Measurements from ENCODE around the gene NDUFB7.
A peak's percentile ranks its signal among the peaks of the same experiment; 100 is the strongest.
"Not testable (repeated sequence)": the region's sequence is repeated elsewhere in the genome, so short reads cannot be mapped to it uniquely, and the experiment has no call there.

Gene NDUFB7

DNA sequence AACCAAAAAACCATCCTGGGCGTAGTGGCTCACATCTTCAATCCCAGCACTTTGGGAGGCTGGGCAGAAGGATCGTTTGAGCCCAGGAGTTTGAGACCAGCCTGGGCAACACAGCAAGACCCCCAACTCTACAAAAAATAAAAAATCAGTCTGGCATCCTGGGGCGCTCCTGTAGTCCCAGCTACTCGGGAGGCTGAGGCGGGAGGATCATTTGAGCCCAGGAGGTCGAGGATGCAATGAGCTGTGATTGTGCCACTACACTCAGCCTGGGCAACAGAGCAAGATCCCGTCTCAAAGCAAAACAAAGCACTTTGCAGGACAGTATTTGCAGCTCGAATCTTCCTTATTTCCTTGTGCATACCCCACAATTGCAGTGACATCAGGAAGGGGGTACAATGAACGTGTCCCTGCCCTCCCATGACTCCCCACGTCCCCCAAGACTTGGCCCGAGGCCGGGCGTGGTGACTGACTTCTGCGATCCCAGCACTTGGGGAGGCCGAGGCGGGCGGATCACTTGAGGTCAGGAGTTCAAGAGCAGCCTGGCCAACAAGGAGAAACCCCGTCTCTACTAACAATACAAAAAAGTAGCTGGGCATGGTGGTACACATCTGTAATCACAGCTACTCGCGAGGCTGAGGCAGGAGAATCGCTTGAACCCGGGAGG, 870 bp downstream of the NDUFB7 start:
- no peak for DNase-seq (ENCODE audit: low spot score)

DNA sequence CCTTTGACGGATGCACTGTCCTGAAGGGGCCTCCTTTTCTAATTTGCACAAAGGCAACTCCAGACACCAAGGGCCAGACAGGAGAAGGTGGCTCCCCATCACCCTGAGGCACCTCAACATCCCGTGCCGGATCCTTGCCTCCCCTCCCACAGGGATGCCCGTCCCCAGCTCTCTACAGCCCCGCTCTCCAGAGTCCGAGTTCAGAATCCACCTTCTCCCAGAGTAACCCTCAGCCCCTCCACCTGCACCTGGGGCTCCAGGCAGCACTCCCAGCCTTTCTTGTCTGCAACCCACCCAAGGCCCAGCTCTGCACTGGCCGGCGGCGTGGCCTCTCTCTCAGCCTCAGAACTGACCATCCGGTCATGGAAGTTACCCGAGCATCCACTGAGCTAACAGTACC, 4.8 kb downstream of the NDUFB7 start:
- no peak for DNase-seq (ENCODE audit: low spot score)

DNA sequence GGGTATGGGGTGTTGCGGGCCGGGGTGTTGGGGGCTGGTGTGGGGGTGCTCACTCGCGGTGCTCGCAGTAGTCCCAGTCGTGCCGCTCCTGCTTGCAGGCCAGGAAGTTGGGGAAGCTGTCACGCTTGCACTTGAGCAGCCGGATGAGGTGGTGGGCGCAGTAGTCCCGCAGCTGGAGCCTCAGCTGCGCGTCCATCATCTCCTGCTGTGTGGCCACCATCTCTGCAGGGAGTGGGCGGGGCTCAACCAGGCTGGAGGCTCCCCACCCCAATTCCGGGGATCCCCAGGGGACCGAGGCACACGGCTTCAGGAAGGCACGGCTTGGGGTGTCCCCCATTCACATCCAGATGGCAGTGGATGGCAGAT, 5.2 kb downstream of the NDUFB7 start:
- no peak for DNase-seq (ENCODE audit: low spot score)

DNA sequence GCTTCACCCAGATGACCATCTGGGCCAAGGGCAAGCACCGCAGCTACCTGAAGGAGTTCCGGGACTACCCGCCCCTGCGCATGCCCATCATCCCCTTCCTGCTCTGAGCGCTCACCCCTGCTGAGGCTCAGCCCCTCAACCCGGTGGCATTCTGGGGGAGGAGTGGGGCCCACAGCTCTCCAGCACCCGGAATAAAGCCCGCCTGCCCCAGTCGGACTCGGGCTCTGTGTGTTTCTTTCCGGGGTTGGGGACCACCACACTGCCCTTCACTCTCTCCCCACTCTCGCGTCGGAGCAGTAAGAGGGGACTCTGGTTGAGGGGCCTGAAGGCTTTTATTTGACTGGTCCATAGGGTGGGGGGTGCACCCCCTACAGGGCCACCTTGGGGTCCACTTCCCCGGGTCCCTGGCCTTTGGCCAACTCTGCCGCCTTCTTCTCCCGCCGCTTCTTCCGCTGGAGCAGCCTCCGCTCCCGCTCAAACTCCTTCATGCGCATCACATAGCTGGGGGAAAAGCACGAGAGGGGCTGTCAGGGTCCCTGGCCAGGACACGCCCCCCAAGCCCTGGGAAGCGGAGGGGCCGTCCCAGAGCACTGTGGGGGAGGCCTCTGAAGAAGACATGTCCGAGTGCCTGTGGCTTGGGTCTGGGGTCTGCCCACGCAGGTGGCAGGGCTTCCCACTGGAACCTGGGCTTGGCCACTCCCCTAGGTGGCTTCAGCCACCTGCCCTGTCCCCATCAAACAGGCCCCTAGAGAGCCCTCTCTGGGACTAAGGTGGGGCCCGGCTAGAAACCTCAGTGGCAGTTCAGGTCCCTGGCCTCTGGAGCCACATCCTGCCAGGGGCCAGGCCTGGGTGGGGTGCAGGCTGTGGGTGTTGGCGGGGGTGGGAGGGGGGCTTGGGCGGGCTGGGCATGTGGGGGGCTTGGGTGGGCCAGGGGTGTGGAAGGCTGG, 5.8 kb downstream of the NDUFB7 start:
- DNase-seq (ENCODE audit: low spot score): no peak

DNA sequence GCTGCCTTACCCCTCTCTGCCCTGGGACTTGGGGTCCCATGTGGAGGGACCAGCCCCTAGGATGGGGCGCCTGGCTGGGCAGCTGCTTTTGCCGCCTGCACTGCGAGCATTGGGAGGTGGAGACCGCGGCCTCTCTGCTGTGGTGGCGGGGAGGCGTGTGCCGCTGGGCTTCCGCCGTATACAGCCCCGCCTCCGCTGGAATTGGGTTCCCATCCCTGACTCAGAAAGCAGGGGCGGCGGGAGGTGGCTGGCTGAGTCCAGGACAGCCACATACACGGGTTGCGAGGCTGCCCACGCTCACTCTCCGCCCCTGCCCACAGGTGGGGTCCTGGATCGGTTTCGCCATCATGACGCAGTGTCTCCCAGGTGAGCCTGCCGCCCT, 6.6 kb downstream of the NDUFB7 start:
- DNase-seq (ENCODE audit: low spot score): no peak

DNA sequence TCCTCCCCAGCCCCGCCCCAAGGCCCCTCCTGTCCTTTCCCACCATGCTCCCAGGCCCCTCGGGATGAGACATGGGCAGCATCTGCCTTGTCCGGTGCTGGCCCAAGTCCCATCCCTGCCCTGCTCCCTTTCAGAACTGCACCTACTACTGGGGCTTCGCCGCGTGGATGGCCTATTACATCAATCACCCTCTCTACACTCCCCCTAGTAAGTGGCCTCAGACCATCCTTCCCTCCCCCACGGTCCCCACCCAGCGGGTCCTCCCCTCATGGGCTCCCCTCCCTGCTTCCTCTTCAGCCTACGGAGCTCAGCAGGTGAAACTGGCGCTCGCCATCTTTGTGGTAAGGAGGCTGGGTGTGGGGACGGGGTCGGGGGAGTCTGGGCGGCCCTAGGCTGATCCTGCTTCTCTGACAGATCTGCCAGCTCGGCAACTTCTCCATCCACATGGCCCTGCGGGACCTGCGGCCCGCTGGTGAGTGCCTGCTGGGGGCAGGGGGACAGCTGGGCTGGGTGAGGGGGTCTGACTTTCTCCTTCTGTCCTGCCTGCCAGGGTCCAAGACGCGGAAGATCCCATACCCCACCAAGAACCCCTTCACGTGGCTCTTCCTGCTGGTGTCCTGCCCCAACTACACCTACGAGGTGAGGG, 7.1 kb downstream of the NDUFB7 start:
- DNase-seq (ENCODE audit: low spot score): not testable (repeated sequence)

DNA sequence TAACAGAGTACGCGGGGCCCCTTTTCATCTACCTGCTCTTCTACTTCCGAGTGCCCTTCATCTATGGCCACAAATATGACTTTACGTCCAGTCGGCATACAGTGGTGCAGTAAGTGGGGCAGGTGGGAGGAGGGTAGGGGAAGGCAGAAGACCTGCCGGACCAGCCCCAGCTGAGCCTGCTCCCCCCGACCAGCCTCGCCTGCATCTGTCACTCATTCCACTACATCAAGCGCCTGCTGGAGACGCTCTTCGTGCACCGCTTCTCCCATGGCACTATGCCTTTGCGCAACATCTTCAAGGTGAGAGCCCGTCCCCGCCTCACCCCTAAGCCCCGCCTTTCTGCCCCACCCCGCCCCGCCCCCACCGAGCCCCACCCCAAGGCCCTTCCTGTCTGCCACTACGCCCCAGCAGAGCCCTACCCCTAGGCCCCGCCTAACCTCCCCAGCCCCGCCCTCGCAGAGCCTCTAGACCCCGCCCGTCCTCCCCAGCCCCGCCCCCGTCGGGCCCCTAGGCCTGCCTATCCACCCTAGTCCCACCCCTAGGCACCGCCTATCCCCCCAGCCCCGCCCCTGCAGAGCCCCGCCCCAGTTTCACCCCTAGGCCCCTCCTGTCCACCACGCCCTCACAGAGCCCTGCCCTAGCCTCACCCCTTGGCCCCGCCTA, 7.7 kb downstream of the NDUFB7 start:
- DNase-seq (ENCODE audit: low spot score): peak; percentile 76

DNA sequence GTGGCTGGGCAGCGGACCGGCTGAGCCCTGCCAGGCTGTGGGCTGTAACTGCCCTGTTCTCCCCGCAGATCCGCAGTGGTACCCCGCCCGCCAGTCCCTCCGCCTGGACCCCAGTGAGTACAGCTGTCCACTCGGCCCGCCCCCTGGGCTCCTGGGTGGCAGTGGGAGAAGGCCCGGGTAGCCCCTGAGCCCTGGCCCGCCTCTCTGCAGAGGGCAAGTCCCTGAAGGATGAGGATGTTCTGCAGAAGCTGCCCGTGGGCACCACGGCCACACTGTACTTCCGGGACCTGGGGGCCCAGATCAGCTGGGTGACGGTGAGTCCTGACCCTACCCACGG, 8.3 kb downstream of the NDUFB7 start:
- DNase-seq (ENCODE audit: low spot score): no peak

DNA sequence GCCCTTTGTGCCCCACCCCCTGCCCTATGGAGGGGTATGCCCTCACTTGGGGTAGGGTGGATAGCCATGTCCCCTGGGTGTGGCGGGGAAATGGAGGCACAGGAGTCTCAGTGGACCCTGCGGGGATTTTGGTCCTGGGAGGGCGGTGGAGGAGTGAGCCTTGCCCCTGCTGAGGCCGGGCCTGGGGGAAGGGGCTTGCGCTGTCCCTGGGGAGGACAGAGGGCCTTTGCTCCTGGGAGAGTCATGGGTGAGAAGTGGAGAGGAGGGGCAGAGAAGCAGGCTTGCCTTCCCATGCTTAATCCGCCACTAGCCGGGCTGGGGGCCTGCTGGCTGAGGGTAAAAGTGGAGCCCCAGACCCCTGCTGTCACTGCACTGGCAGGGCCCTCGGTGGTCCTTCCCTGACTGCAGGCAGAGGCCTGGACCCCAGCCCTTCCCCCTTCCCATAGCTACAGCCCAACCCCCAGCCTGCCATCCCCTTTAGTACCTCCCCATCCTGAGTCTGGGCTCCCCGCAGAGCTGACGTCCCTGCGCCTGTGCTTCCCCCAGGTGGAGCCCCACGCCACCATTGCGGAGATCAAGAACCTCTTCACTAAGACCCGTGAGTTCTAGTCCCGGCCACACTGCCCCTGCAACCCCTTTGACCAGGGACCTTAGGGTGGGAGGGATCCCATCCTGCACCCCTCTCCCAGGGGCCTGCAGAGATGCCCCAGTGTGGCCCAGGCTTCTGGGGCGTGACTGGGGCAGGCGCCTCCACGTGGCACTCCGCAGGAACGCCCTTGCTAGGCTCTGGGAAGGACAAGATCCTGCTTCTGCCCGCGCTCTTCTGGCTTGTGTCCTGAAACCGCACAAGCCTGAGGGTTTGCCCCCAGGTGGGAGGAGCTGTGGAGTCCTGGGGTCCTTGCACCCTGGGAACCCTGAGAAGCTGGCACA, 8.9 kb downstream of the NDUFB7 start:
- no peak for DNase-seq (ENCODE audit: low spot score)

DNA sequence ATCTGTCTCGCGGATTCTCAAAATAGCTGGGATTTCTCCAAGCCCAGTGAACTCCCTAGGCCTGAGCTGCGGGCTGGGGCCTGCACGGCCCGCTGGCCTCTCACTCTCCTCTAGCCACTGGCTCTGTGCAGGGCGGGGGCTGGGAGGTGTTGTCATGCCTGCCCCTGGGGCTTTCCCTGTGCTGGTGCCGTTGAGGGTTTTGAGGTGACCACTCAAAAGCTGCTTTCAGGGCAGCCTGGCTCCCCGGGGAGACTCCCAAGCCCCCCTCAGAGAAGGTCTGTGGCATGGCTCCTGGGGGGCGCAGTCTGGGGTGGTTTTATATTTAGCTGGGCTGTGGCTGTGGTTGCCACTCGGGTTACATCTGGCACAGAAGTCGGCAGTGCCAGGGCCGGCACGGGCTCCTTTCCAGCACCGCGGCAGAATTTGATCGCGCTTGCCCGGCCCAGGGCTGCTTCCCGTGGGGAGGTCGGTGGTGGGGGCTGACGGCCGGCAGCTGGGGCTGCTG, 10.0 kb downstream of the NDUFB7 start:
- DNase-seq (ENCODE audit: low spot score): no peak

DNA sequence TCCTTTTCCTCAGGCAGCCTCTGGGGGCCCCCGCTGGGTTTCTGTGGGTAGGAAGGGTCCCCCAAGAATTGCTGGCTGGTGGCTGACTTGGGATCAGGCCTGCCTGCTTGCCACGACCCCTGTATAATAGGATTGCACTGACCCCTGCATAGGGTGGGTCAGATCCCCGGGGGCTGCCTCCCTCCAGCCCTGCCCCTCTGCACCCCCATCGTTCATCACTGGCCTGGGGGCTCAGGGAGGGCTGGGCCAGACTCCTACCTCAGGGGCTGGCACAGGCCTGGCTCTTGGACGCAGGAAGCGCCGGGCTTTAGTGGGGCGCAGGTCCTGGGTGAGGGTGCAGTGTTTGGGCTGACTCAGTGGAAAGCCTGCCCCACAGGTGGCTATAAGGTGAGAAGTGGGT, 10.6 kb downstream of the NDUFB7 start:
- DNase-seq (ENCODE audit: low spot score): no peak

DNA sequence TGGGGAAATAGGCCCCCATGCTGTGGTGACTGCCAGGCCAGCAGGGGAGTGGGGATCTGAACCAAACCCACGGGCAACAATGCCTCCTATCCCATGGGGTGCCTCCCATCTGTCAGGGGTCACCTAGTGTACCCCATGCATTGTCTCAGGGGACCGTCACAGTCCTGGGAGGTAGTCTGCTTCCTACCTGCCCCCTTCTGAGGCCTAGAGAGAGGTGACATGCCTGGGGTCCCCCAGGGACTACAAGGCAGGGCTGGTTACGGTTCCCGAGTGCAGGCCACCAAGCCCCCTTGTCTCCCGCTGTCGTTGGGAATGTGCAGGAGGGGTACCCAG, 11.1 kb downstream of the NDUFB7 start:
- DNase-seq (ENCODE audit: low spot score): no peak

DNA sequence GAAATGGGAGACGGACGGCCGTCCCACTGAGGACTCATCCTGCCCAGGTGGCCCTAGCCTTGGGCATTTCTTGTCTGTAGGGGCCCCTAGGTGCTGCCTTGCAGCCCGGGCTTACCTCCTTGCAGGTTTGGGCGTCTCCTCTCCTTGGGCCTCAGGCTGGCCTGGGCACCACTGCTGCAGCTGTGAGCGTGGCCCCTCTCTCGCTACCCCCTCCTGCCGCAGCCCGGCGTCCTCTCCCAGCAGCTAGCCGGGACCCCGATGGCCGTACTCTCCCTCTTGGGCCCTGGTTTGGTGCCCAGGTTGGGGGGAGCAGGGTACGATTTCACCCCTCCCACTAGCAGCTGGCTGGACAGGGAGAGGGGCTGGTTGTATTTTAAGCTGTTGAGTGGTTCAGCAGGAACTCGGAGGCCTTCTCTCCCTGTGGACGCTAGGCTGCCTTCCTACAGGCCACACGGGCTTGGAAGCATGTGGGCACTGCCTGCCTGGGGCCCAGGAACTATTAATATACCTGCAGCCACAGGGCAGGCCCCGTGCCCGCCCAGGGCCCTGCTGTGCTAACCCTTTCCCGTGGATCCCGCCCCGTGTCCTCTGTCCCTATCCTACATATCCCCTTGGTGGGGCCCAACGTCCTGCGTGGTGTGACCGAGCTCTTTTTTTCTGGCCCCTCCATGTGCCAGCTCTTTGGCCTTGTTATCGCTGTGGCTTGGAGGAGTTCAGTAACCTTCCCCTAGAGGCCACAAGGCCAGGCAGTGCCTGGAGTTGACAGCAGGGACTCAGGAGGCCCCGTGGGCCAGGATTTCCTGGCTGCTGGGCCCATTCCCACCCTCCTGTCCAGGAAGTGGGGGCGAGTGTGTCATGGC, 11.7 kb downstream of the NDUFB7 start:
- no peak for DNase-seq (ENCODE audit: low spot score)

DNA sequence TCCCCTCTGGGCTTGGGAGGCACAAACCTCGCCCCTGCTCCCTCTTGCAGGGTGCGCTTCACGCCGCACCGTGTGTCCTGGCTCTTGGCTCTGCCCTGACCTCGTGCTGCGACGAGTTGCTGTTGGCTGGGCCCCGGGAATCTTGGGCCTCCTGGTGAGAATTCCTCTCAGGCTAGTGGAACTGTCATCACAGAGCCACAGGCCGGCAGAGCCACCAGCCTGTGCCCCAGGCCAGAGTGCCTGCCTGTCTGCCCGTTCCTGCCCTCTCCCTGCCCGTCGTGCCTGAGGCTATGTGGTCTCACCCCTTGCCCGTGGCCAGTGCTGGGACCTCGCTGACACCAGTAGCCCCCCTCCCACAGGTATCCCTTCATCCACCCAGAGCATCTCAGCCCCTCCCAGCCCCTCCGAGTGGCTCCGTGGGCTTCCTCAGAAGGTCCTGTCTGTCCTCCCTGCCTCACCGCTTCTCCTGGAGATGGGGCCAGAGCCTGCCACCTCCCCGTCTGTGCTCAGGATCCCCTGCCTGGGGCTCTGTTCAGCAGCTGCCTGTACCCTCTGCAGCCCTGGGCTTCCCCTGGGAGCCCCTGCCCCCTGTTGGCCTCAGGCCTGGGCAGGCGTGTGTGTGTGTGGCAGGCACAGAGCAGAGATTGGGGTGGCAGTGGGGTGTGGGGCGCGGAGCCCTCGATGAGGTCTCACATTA, 13.3 kb downstream of the NDUFB7 start:
- no peak for DNase-seq (ENCODE audit: low spot score)

DNA sequence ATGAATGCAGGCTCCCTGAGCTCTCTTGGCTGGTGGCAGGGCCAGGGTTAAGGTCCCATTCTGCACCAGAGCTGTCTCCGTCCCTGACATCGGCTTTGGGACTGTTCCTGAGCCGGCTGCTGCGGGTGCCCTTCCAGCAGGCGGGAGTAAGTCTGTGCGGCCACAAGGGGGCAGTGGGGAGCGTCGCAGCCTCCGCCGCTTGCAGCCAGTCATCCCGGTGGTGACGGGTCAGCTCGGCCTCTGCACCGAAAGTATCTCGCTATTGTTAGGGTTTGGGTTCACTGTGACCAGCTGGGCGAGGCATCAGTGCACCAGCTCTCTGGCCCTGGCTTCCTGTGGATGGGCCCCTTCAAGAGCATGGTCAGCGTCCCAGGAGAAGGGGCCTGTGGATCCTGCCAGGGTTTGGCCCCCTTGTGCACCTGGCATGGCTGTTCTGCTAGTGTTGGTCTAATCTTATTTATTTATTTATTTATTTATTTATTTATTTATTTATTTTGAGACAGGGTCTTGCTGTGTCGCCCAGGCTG, 15.1 kb downstream of the NDUFB7 start:
- peak; percentile 67 for DNase-seq (ENCODE audit: low spot score)

DNA sequence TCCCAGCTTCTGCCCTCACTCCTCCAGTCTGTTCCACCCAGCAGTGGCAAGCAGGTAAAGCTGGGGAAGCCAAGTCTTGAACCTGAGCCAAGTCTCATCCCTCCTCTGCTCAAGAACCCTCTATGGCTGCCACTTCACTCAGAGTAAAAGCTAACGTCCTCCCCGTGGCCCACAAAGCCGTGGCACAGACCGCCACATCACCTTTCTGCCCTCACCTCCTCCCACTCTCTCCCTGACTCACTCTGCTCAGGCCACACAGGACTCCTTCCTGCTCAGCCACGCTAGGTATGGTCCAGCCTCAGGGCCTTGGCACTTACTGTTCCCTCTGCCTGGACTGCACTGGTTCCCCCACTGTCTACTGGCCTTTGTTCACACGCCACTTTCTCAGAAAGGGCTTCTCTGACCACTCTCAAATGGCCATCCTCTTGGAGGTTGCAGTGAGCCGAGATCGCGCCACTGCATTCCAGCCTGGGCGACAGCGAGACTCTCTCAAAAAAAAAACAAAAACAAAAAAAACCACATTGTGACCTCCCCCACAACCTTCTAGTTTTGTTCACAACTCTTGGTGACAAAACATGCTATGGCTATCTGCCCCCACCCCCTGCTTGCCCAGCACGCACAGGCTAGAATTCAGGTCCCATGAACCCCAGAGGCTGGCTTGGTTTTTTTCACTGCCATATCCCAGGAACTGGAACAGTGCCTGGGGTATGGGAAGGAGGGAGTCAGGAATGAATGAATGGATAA, 15.8 kb downstream of the NDUFB7 start:
- DNase-seq (ENCODE audit: low spot score): no peak

DNA sequence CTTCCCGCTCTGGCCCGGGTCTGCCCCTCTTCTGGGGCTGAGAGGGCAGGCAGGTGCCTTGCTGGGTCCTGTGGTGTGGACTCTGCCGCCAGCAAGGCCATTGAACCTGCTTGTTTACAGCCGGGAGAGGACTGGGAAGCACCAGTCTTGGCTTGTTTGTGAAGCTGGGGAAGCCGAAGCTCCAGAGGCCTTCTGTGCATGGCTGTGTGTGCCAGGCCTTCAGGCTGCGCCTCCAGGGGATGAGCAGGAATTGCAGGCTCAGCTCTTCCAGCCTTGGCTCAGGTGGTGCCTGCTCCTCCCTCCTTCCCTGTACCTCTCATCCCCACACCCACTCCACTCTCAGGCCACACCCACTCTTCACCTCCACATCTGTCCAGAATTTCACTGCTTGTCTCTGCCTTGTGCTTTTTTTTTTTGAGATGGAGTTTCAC, 17.5 kb downstream of the NDUFB7 start:
- DNase-seq (ENCODE audit: low spot score): no peak

DNA sequence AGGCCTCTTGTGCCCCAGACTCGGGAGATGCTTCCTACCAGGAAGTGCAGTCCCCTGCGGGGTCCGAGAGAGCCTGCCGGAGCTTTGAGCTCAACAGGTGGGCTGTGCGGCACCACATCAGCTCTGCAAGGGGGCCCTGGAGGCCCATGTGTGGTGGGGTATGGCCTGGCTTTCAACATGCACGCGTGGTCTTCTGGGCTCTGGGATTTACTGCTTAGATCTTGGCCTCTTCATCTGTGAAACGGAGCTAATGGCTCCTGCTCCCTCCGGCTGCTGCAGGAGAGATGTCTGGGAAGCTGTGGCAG, 18.0 kb downstream of the NDUFB7 start:
- DNase-seq (ENCODE audit: low spot score): no peak
